Measurements from ENCODE around the gene XPO5. TPM values are rescaled to one million over a fixed set of nuclear protein-coding genes. Genes with fewer than 3 reads are reported as not detected.

XPO5 gene
- total and polyA plus RNA-seq, 9 of the 15 experiments (the other 6 are each of a cell fraction or from before 2014, with no cell fraction given), result 36.0 to 170 (median 99.1) TPM

DNA sequence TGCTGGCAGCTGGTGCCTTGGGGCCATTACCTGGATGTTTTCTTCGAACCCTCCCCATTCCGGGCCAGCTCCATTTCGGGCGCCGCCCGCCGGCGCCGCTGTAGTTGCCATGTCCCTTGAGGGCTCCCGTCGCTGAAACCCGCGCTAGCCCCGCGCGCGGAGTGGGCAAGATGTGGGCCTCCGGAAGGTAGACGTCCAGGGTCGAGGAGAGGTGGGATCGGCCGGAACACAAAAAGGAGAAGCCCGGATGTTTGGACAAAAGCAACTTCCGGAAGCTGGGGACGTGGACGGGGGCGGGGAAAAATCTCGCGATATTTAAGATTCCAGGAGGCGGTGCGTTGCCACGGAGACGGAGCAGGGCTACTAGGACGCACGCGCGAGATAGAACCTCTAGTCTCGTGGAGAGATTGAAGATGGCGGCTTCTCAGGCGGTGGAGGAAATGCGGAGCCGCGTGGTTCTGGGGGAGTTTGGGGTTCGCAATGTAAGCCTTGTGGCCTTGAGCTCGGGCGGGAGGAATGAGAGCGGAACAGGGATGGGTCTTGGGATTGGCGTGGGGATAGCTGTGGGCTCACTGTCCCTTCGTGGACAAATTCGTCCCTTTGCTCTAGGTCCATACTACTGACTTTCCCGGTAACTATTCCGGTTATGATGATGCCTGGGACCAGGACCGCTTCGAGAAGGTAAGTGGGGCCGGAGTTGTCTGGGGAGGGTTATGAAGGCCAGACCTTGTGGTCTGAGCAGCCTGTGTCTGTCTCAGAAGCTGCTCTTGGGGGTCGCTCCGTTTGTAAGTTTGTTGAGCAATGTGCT is 58.9 kb downstream of the XPO5 start, which contains the start of the genes POLR1C and YIPF3 (continued):
- TF ChIP-seq ZBTB5 (IDR thresholded peaks at IDR 0.05) (0 out of 2 replicates have a peak, but pooled peaks have one; percentile 19), SIN3B (IDR thresholded peaks at IDR 0.05; ENCODE audit: low read depth) (peak; percentile 80), ATF4 (CRISPR knock-in tag; IDR thresholded peaks at IDR 0.05) (no peak), RB1 (IDR thresholded peaks at IDR 0.05; ENCODE audit: low read depth) (peak; percentile 63), POLR2B (IDR thresholded peaks at IDR 0.05; ENCODE audit: low read depth, partially characterized antibody) (peak; percentile 97), BCOR (IDR thresholded peaks at IDR 0.05) (0 out of 2 replicates have a peak, but pooled peaks have one; percentile 7), ESRRA (IDR thresholded peaks at IDR 0.05; ENCODE audit: borderline replicate concordance, low read depth) (peak; percentile 63), CCAR2 (IDR thresholded peaks at IDR 0.05; ENCODE audit: low read depth, low read length) (no peak), STAT6 (CRISPR knock-in tag; IDR thresholded peaks at IDR 0.05) (peak; percentile 38; the same call in 1 of the 2 replicates), KAT7 (CRISPR knock-in tag; IDR thresholded peaks at IDR 0.05; ENCODE audit: borderline replicate concordance) (peak; percentile 70; the same call in 1 of the 2 replicates), IFI16 (CRISPR knock-in tag; IDR thresholded peaks at IDR 0.05) (no peak)
- TF ChIP-seq, protein P1, sequence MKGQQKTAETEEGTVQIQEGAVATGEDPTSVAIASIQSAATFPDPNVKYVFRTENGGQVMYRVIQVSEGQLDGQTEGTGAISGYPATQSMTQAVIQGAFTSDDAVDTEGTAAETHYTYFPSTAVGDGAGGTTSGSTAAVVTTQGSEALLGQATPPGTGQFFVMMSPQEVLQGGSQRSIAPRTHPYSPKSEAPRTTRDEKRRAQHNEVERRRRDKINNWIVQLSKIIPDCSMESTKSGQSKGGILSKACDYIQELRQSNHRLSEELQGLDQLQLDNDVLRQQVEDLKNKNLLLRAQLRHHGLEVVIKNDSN (CRISPR knock-in tag; IDR thresholded peaks at IDR 0.05), result peak; percentile 55
- TF ChIP-seq, protein P2, sequence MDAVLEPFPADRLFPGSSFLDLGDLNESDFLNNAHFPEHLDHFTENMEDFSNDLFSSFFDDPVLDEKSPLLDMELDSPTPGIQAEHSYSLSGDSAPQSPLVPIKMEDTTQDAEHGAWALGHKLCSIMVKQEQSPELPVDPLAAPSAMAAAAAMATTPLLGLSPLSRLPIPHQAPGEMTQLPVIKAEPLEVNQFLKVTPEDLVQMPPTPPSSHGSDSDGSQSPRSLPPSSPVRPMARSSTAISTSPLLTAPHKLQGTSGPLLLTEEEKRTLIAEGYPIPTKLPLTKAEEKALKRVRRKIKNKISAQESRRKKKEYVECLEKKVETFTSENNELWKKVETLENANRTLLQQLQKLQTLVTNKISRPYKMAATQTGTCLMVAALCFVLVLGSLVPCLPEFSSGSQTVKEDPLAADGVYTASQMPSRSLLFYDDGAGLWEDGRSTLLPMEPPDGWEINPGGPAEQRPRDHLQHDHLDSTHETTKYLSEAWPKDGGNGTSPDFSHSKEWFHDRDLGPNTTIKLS (IDR thresholded peaks at IDR 0.05; ENCODE audit: borderline replicate concordance, low read depth), result peak; percentile 99
- TF ChIP-seq, protein P3, sequence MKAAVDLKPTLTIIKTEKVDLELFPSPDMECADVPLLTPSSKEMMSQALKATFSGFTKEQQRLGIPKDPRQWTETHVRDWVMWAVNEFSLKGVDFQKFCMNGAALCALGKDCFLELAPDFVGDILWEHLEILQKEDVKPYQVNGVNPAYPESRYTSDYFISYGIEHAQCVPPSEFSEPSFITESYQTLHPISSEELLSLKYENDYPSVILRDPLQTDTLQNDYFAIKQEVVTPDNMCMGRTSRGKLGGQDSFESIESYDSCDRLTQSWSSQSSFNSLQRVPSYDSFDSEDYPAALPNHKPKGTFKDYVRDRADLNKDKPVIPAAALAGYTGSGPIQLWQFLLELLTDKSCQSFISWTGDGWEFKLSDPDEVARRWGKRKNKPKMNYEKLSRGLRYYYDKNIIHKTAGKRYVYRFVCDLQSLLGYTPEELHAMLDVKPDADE (conservative IDR thresholded peaks at IDR 0.05; ENCODE audit: control insufficient read depth, low read depth, low read length), result peak; percentile 76; the same call in 1 of the 2 replicates
- TF ChIP-seq, protein P4, sequence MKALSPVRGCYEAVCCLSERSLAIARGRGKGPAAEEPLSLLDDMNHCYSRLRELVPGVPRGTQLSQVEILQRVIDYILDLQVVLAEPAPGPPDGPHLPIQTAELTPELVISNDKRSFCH (CRISPR knock-in tag; IDR thresholded peaks at IDR 0.05), result no peak
- TF ChIP-seq, protein P4 (tag; IDR thresholded peaks at IDR 0.05), result peak; percentile 12; the same call in 1 of the 2 replicates
